Parathyroid adenoma (tissue), 2 donors: Measurements from ENCODE around the gene FBRSL1.
"Not testable (repeated sequence)": the region's sequence is repeated elsewhere in the genome, so short reads cannot be mapped to it uniquely, and the experiment has no call there.

Experiments used
- H2AFZ ChIP-seq: fragments of 300-600 bp; sonication (generic); one replicate; pipeline ENCODE4 v1.7.0; 2017; ENCODE audit warnings: antibody characterized with exemption, mild to moderate bottlenecking
- H3K27ac ChIP-seq: fragments of 300-600 bp; sonication (generic); one replicate; pipeline ENCODE4 v1.7.0; 2017
- H3K27me3 ChIP-seq: fragments of 300-600 bp; sonication (generic); one replicate; pipeline ENCODE4 v1.7.0; 2017; ENCODE audit warnings: low read length; ENCODE audit not compliant: control insufficient read depth, insufficient read depth
- H3K36me3 ChIP-seq: fragments of 300-600 bp; sonication (generic); one replicate; pipeline ENCODE4 v1.7.0; 2017; ENCODE audit warnings: low read length; ENCODE audit not compliant: control insufficient read depth, insufficient read depth
- H3K4me1 ChIP-seq: fragments of 300-600 bp; sonication (generic); one replicate; pipeline ENCODE4 v1.7.0; 2017; ENCODE audit warnings: control low read depth
- H3K4me2 ChIP-seq: fragments of 300-600 bp; sonication (generic); one replicate; pipeline ENCODE4 v1.7.0; 2017; ENCODE audit warnings: low read length
- H3K4me3 ChIP-seq: fragments of 300-600 bp; sonication (generic); one replicate; pipeline ENCODE4 v1.7.0; 2017; ENCODE audit warnings: low read depth, low read length
- H3K79me2 ChIP-seq: fragments of 300-600 bp; sonication (generic); one replicate; pipeline ENCODE4 v1.7.0; 2017; ENCODE audit warnings: control low read depth
- H3K9ac ChIP-seq: fragments of 300-600 bp; sonication (generic); one replicate; pipeline ENCODE4 v1.7.0; 2017; ENCODE audit warnings: mild to moderate bottlenecking
- H3K9me3 ChIP-seq: fragments of 300-600 bp; sonication (generic); one replicate; pipeline ENCODE4 v1.7.0; 2017; ENCODE audit warnings: low read length; ENCODE audit not compliant: control insufficient read depth
- CTCF ChIP-seq: fragments of 300-600 bp; sonication (generic); IDR thresholded peaks from one replicate; pipeline ENCODE4 v1.7.0; 2017; ENCODE audit warnings: antibody characterized with exemption, mild to moderate bottlenecking
- donor health status: primary hyperparathyroidism.

Gene FBRSL1

DNA sequence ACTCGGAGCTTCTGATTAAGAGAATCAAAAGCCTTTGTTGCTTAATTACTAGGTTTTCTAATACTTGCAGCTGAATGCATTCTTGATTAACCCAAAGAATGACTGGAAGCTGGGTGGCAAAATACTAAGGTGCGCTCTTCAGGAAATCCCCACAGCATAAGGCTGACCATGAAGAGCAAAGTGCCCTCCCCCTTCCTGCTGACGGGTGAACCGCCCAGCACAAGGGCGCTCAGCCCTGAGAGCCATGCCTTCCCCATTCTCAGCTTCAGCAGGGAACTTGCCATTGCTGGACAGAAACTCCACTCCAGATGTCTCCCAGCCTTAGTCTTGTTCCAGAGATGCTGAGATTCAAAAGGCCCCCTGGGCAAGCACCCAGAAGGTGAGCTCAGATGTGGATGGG, 27.2 kb upstream of the FBRSL1 start:
- Histone ChIP-seq H2AFZ (no peak overlapping the region), H3K4me3 (no peak overlapping the region), H3K27me3 (no peaks in the 10 kb centered on the region), H3K4me2 (no peak overlapping the region), H3K27ac (no peak overlapping the region), H3K36me3 (no peaks in the 10 kb centered on the region), H3K79me2 (no peaks in the 10 kb centered on the region), H3K9me3 (no peaks in the 10 kb centered on the region), H3K4me1 (peaks cover 6% of the 10 kb centered on the region), H3K9ac (no peak overlapping the region)
- no peak for TF ChIP-seq CTCF

GRCh38 chr12:132463284-132463924, 26.5 kb upstream of the FBRSL1 start:
- H3K9me3 ChIP-seq, H2AFZ ChIP-seq, H3K79me2 ChIP-seq, H3K27me3 ChIP-seq, H3K9ac ChIP-seq, H3K36me3 ChIP-seq, H3K4me1 ChIP-seq, H3K27ac ChIP-seq, H3K4me2 ChIP-seq, H3K4me3 ChIP-seq: not testable (repeated sequence)

- not testable (repeated sequence) for H3K9ac ChIP-seq, H3K36me3 ChIP-seq, H3K4me3 ChIP-seq, H3K9me3 ChIP-seq, H3K4me1 ChIP-seq, H3K27me3 ChIP-seq, H2AFZ ChIP-seq, H3K27ac ChIP-seq, H3K4me2 ChIP-seq, H3K79me2 ChIP-seq
These were observed 25.6 kb upstream of the FBRSL1 start for GRCh38 chr12:132464304-132464703.

GRCh38 chr12:132464820-132465219, 25.1 kb upstream of the FBRSL1 start:
- no peaks in the 10 kb centered on the region for H3K79me2 ChIP-seq
- H3K4me2 ChIP-seq, result no peak overlapping the region
- H2AFZ ChIP-seq, result no peak overlapping the region
- H3K9ac ChIP-seq, result no peak overlapping the region
- no peak overlapping the region for H3K27ac ChIP-seq
- no peaks in the 10 kb centered on the region for H3K9me3 ChIP-seq
- peaks cover 6% of the 10 kb centered on the region for H3K4me1 ChIP-seq
- H3K4me3 ChIP-seq, result no peak overlapping the region
- no peak for TF ChIP-seq CTCF
- no peaks in the 10 kb centered on the region for H3K27me3 ChIP-seq
- no peaks in the 10 kb centered on the region for H3K36me3 ChIP-seq

DNA sequence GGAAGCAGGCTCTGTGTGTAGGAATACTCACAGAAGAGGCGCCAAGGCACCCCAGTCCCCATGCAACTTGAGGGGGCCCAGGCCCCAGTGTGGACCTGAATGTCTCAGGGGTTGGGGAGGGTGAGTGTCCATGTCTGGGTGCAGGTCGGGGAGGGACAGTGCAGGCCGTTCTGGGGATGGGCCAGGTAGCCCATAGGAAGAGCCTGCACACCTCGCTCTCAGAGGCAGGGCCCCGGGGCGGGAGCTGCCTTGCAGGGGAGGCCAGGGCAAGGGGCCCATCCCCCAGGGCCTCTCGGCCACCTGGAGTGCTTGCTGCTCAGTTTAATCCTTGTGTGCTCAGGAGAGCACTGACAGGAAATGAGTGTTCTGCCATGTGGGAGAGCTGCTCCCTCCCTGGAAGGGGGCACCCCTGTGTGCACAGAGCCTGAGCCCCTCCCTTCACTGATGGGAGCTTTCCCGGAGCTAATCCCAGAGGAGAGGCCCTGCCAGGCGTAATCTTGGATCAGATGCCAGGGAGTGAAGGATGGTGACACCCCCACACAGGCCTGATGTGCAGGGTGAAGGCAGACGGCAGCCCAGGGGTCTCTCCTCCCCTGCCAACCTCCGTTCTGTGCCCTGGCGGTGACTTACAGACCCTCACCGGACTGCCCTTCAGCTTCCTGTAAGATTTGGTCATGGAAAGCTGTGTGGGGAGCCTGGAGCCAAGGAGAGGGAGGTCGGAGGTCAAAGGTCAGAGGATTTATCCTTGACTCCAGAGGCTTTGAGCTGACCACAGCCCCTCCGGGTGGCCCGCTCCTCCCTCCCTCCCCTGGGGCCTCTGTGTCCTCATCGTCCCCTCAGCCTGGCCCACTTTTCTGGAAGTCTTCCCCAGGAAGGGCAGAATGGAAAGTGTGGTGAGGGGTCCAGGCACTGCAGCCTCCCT, 24.4 kb upstream of the FBRSL1 start:
- no peaks in the 10 kb centered on the region for H3K79me2 ChIP-seq
- peaks cover 6% of the 10 kb centered on the region for H3K4me1 ChIP-seq
- no peak overlapping the region for H3K9ac ChIP-seq
- H3K27ac ChIP-seq, result no peak overlapping the region
- no peak for TF ChIP-seq CTCF
- no peaks in the 10 kb centered on the region for H3K9me3 ChIP-seq
- H3K27me3 ChIP-seq, result no peaks in the 10 kb centered on the region
- no peaks in the 10 kb centered on the region for H3K36me3 ChIP-seq
- no peak overlapping the region for H2AFZ ChIP-seq
- H3K4me2 ChIP-seq, result no peak overlapping the region
- no peak overlapping the region for H3K4me3 ChIP-seq
